Measurements from ENCODE around the gene BAIAP2. TPM values are rescaled to one million over a fixed set of nuclear protein-coding genes. Genes with fewer than 3 reads are reported as not detected.

BAIAP2 gene
- 1 to 10 TPM; 5.9 to 6.3 TPM for total RNA-seq

- ChIA-PET CTCF (interaction anchor here (2.6 to 3.4 kb wide), 3 partner anchors 11 to 68 kb away, joined by 9 to 16 read pairs (median 10); no protein-coding TSS in a partner anchor), POLR2A (interaction anchor here (1.0 kb wide), 2 partner anchors 14 to 60 kb away, joined by 4 read pairs; no protein-coding TSS in a partner anchor)
- peaks cover 8% of the 10 kb centered on the region for H3K4me1 Mint-ChIP-seq (ENCODE audit: low read depth)
- H3K9me3 Mint-ChIP-seq: no peaks in the 10 kb centered on the region
- TF ChIP-seq, protein P1, sequence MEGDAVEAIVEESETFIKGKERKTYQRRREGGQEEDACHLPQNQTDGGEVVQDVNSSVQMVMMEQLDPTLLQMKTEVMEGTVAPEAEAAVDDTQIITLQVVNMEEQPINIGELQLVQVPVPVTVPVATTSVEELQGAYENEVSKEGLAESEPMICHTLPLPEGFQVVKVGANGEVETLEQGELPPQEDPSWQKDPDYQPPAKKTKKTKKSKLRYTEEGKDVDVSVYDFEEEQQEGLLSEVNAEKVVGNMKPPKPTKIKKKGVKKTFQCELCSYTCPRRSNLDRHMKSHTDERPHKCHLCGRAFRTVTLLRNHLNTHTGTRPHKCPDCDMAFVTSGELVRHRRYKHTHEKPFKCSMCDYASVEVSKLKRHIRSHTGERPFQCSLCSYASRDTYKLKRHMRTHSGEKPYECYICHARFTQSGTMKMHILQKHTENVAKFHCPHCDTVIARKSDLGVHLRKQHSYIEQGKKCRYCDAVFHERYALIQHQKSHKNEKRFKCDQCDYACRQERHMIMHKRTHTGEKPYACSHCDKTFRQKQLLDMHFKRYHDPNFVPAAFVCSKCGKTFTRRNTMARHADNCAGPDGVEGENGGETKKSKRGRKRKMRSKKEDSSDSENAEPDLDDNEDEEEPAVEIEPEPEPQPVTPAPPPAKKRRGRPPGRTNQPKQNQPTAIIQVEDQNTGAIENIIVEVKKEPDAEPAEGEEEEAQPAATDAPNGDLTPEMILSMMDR (IDR thresholded peaks at IDR 0.05): no peak
- intact Hi-C loops (cut with micrococcal nuclease): no loop called here
- DNase-seq: peak; percentile 97
- H3K4me3 Mint-ChIP-seq: peak within 1 kb of the TSS; percentile 78
- H3K27ac Mint-ChIP-seq: peak within 1 kb of the TSS; percentile 75
- ATAC-seq: peak; percentile 89
- peaks cover 10% of the 10 kb centered on the region for H3K27me3 Mint-ChIP-seq
- H3K36me3 Mint-ChIP-seq (ENCODE audit: low read depth): no peaks in the 10 kb centered on the region
Observed at GRCh38 chr17:81034779-81035520, at the start of gene BAIAP2. Gene BAIAP2 (plus strand): TSS chr17:81035151. CDS start chr17:81035255, 104 bp downstream.

GRCh38 chr17:80986046-80986445 is 48.9 kb upstream of the BAIAP2 start:
- Mint-ChIP-seq H3K27ac (no peak overlapping the region), H3K4me1 (ENCODE audit: low read depth) (peaks cover 13% of the 10 kb centered on the region), H3K36me3 (ENCODE audit: low read depth) (no peaks in the 10 kb centered on the region), H3K9me3 (no peaks in the 10 kb centered on the region), H3K27me3 (peaks cover 2% of the 10 kb centered on the region), H3K4me3 (no peak overlapping the region)
- ATAC-seq: no peak
- intact Hi-C loops (cut with micrococcal nuclease): no loop called here
- DNase-seq: no peak
- TF ChIP-seq, protein P1 (IDR thresholded peaks at IDR 0.05): no peak
- ChIA-PET CTCF (no interaction called here), POLR2A (interaction anchor here (0.6 kb wide), 1 partner anchor 854 kb away, joined by 4 read pairs; no protein-coding TSS in a partner anchor)

- H3K4me1 Mint-ChIP-seq (ENCODE audit: low read depth): peaks cover 13% of the 10 kb centered on the region
- POLR2A ChIA-PET: interaction anchor here (0.6 kb wide), 1 partner anchor 855 kb away, joined by 4 read pairs; no protein-coding TSS in a partner anchor
- intact Hi-C loops (cut with micrococcal nuclease): no loop called here
- no peak overlapping the region for H3K27ac Mint-ChIP-seq
- DNase-seq (no peak), ATAC-seq (no peak)
- CTCF ChIA-PET: interaction anchor here (1.6 kb wide), 1 partner anchor 559 kb away, joined by 5 read pairs; no protein-coding TSS in a partner anchor
- H3K36me3 Mint-ChIP-seq (ENCODE audit: low read depth): no peaks in the 10 kb centered on the region
- TF ChIP-seq, protein P1 (IDR thresholded peaks at IDR 0.05): no peak
- H3K9me3 Mint-ChIP-seq: no peaks in the 10 kb centered on the region
- H3K4me3 Mint-ChIP-seq: no peak overlapping the region
- H3K27me3 Mint-ChIP-seq: peaks cover 2% of the 10 kb centered on the region
Observed at GRCh38 chr17:80986816-80987475, 48.0 kb upstream of the BAIAP2 start.

DNA sequence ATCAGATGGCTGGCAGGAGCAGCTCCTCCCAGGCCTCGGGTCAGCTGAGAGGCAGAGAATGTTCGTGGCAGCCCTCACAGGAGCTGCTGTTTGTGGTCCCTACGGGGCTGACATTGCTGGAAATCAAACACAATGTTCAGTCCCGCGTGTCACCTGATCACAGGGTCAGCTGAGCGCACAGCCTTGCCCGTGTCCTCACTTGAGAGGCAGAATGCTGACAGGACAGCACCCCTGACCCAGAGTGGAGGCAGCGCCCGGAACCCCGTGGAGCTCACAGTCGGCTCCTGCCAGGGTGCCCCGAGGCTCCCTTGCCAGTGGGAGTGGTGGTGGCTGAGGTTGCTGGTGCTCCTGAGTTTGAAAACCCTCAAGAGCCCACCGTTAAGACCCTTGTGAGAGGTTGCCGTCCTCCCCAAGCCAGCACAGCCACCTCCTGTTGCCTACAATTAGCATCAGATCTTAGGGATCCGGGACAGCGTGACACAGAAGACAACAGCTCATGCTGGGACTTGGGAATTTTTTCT is 47.0 kb upstream of the BAIAP2 start:
- intact Hi-C loops (cut with micrococcal nuclease): no loop called here
- H3K36me3 Mint-ChIP-seq (ENCODE audit: low read depth): no peaks in the 10 kb centered on the region
- H3K4me3 Mint-ChIP-seq: no peak overlapping the region
- POLR2A ChIA-PET: no interaction called here
- peaks cover 17% of the 10 kb centered on the region for H3K4me1 Mint-ChIP-seq (ENCODE audit: low read depth)
- TF ChIP-seq, protein P1 (IDR thresholded peaks at IDR 0.05): no peak
- no peaks in the 10 kb centered on the region for H3K9me3 Mint-ChIP-seq
- no peak overlapping the region for H3K27ac Mint-ChIP-seq
- CTCF ChIA-PET: interaction anchor here (0.8 to 1.7 kb wide), 3 partner anchors 30 to 560 kb away, joined by 3 to 5 read pairs (median 4); no protein-coding TSS in a partner anchor
- H3K27me3 Mint-ChIP-seq: no peaks in the 10 kb centered on the region
- no peak for ATAC-seq
- no peak for DNase-seq

Measured in activated CD8-positive, alpha-beta T cell treated with anti-CD3 and anti-CD28 coated beads for 36 hours (primary cell).